K562 (cell line): ENCODE results near the gene CHPF. TPM values are rescaled to one million over a fixed set of nuclear protein-coding genes. Genes with fewer than 3 reads are reported as not detected.
A peak's percentile ranks its signal among the peaks of the same experiment; 100 is the strongest.

Experiments used
- BRD4 ChIP-seq: fragments of 200-600 bp; sonication (generic); IDR thresholded peaks from 2 replicates; pipeline ENCODE4 v1.6.1; 2017; ENCODE audit warnings: inconsistent platforms
- CREM ChIP-seq: IDR thresholded peaks from 2 replicates; pipeline ENCODE4 v1.6.1; 2014; ENCODE audit warnings: antibody characterized with exemption, low read depth
- GATAD2B ChIP-seq: fragments of 450-650 bp; IDR thresholded peaks from 2 replicates; pipeline ENCODE4 v1.6.1; 2017; ENCODE audit warnings: mild to moderate bottlenecking, borderline replicate concordance
- MCM3 ChIP-seq: fragments of 450-650 bp; IDR thresholded peaks from 2 replicates; pipeline ENCODE4 v1.6.1; 2016
- MYC ChIP-seq, 2 experiments: fragments of 250-450 bp in 1 of 2; sonication (Bioruptor Pico) in 1 of 2; IDR thresholded peaks; 2 replicates each; pipeline versions ENCODE4 v1.5.1 to v1.6.1; 2012 to 2021; ENCODE audit warnings: low read depth in 2 of 2, borderline replicate concordance in 1 of 2, improper control_type of control experiment in 1 of 2, low read length in 1 of 2, mild to moderate bottlenecking in 1 of 2, moderate library complexity in 1 of 2
- NFIC ChIP-seq: fragments of 450-650 bp; IDR thresholded peaks from 2 replicates; pipeline ENCODE4 v1.6.1; 2017; ENCODE audit warnings: mild to moderate bottlenecking, inconsistent platforms
- SMARCC2 ChIP-seq: fragments of 450-650 bp; IDR thresholded peaks from 2 replicates; pipeline ENCODE4 v1.6.1; 2017; ENCODE audit warnings: antibody characterized with exemption, moderate library complexity, mild to moderate bottlenecking, low read depth
- SUPT5H ChIP-seq: fragments of 450-650 bp; IDR thresholded peaks from 2 replicates; pipeline ENCODE4 v1.6.1; 2016
- TFAP4 ChIP-seq: sonication (generic); formaldehyde crosslinking; IDR thresholded peaks from 2 replicates; pipeline ENCODE4 v1.8.0; 2022; ENCODE audit warnings: missing genetic modification reagents, mild to moderate bottlenecking, moderate library complexity, borderline replicate concordance
- ZBTB49 ChIP-seq: sonication (generic); formaldehyde crosslinking; IDR thresholded peaks from 2 replicates; pipeline ENCODE4 v1.8.0; 2022; ENCODE audit warnings: missing genetic modification reagents, mild to moderate bottlenecking, borderline replicate concordance
- ZBTB7A ChIP-seq: IDR thresholded peaks from 2 replicates; pipeline ENCODE4 v1.6.1; 2011; ENCODE audit warnings: low read depth, mild to moderate bottlenecking, low read length, moderate library complexity, borderline replicate concordance; ENCODE audit not compliant: control insufficient read depth
- ZBTB9 ChIP-seq: fragments of 450-650 bp; formaldehyde crosslinking; IDR thresholded peaks from 2 replicates; pipeline ENCODE4 v1.4.0; 2020; ENCODE audit warnings: mild to moderate bottlenecking, moderate library complexity
- ZFP1 ChIP-seq: fragments of 450-650 bp; formaldehyde crosslinking; IDR thresholded peaks from 2 replicates; pipeline ENCODE4 v1.4.0; 2020; ENCODE audit warnings: mild to moderate bottlenecking, mixed read lengths
- ZNF436 ChIP-seq: fragments of 250-450, 450-650 bp; sonication (Bioruptor Pico); formaldehyde crosslinking; IDR thresholded peaks from 2 replicates; pipeline ENCODE4 v1.7.0; 2020; ENCODE audit warnings: mild to moderate bottlenecking
- polyA plus RNA-seq, 8 experiments: library from polyadenylated mRNA; depleted of rRNA in 4 of 8; stranded (reverse) in 5 of 8; unstranded in 3 of 8; fragments of >200 nt; fragmentation: Nextera tagmentation in 2 of 8; fragmentation: Illumina TruSeq in 1 of 8; extraction: Ambion mirVana in 2 of 8; extraction: Trizol in 1 of 8; gene quantifications; 2 replicates each; pipeline versions ENCODE4 v1.2.1 to v1.2.3, GENCODE V29; 2011 to 2014; ENCODE audit warnings: inconsistent platforms in 1 of 8, missing spikeins in 1 of 8
- total RNA-seq, 7 experiments: library from RNA; depleted of rRNA in 6 of 7; stranded (reverse); fragments of >200 nt in 6 of 7; fragmentation: Illumina TruSeq in 2 of 7; extraction: Trizol in 2 of 7; gene quantifications; 2 replicates each; pipeline versions ENCODE4 v1.2.1 to v1.2.3, GENCODE V29; 2011 to 2021; ENCODE audit warnings: low replicate concordance in 1 of 7
- TF ChIP-seq, protein P1 (sequence below): fragments of 450-650 bp; IDR thresholded peaks from 2 replicates; pipeline ENCODE4 v1.6.1; 2017; ENCODE audit warnings: antibody characterized with exemption, mild to moderate bottlenecking

CHPF gene
- total and polyA plus RNA-seq, 9 of the 15 experiments (the other 6 are each of a cell fraction or from before 2014, with no cell fraction given): 0.15 to 57.2 (median 7.9) TPM

DNA sequence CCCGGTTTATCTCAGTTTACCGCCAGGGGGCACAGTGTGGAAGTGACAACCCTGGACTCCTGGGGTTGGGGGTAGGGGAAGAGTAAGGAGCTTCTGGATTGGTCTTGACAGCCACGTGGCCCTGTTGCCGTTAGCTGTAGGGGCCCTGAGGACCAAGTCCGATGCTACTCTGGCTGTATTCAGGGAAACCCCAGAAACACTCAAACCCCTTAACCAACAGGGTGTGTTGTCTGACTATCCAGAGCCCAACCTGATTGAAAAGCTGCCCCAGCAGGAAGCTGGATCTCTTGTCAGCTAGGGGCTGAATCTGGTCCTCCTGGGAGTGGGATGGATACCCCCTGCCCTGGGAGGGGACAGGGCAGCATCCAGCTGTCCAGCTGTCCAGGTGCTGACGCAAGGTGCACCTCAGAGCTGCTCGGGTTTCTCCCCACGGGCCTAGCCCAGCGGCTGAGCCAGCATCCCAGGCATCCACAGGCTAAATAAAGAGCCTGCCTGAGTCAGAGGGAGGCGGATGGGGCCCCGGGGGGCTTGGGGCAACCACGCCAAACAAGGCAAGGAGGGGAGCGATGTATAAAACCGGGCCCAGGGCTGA lies 48.0 kb downstream of the CHPF start (continued):
- TF ChIP-seq ZBTB49 (CRISPR knock-in tag) (no peak), MCM3 (no peak), ZFP1 (CRISPR knock-in tag) (no peak), CREM (peak; percentile 16; the same call in 1 of the 2 replicates), BRD4 (no peak), GATAD2B (no peak), NFIC (no peak), SMARCC2 (no peak), TFAP4 (CRISPR knock-in tag) (peak; percentile 50; the same call in 1 of the 2 replicates), ZBTB9 (CRISPR knock-in tag) (no peak), ZNF436 (CRISPR knock-in tag) (no peak), MYC (IDR thresholded peaks at IDR 0.05; ENCODE audit: low read depth, low read length) (peak; percentile 82), MYC (CRISPR knock-in tag; IDR thresholded peaks at IDR 0.05; ENCODE audit: borderline replicate concordance, low read depth) (no peak), SUPT5H (no peak), ZBTB7A (0 out of 2 replicates have a peak, but pooled peaks have one; percentile 48)
- TF ChIP-seq, protein P1, sequence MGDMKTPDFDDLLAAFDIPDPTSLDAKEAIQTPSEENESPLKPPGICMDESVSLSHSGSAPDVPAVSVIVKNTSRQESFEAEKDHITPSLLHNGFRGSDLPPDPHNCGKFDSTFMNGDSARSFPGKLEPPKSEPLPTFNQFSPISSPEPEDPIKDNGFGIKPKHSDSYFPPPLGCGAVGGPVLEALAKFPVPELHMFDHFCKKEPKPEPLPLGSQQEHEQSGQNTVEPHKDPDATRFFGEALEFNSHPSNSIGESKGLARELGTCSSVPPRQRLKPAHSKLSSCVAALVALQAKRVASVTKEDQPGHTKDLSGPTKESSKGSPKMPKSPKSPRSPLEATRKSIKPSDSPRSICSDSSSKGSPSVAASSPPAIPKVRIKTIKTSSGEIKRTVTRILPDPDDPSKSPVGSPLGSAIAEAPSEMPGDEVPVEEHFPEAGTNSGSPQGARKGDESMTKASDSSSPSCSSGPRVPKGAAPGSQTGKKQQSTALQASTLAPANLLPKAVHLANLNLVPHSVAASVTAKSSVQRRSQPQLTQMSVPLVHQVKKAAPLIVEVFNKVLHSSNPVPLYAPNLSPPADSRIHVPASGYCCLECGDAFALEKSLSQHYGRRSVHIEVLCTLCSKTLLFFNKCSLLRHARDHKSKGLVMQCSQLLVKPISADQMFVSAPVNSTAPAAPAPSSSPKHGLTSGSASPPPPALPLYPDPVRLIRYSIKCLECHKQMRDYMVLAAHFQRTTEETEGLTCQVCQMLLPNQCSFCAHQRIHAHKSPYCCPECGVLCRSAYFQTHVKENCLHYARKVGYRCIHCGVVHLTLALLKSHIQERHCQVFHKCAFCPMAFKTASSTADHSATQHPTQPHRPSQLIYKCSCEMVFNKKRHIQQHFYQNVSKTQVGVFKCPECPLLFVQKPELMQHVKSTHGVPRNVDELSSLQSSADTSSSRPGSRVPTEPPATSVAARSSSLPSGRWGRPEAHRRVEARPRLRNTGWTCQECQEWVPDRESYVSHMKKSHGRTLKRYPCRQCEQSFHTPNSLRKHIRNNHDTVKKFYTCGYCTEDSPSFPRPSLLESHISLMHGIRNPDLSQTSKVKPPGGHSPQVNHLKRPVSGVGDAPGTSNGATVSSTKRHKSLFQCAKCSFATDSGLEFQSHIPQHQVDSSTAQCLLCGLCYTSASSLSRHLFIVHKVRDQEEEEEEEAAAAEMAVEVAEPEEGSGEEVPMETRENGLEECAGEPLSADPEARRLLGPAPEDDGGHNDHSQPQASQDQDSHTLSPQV: peak; percentile 60
